ENCODE measurements around the gene CCDC8. TPM values are rescaled to one million over a fixed set of nuclear protein-coding genes. Genes with fewer than 3 reads are reported as not detected.

Gene CCDC8
- total RNA-seq, 1 experiment from 2014 or later: 27.5 TPM

DNA sequence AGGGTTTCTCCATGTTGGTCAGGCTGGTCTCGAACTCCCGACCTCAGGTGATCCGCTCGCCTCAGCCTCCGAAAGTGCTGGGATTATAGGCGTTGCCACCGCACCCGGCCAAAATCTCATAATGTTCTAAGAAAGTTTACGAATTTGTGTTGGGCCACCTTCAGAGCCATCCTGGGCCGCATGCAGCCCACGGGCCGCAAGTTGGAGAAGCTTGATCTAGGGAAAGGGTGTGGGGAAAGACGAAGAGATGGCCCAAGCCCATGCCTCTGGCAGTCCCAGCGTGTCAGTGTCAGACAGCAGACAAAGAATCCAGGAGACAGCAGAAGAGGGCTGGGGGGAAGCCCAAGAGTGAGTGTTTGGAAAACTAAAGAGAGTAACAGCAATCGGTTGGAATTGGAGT, 32.7 kb upstream of the CCDC8 start:
- no peak overlapping the region for H2BK20ac ChIP-seq (ENCODE audit: low read depth, low read length, poor library complexity, severe bottlenecking)
- H2BK5ac ChIP-seq (ENCODE audit: insufficient read length, low read length): no peak overlapping the region
- H4K20me1 ChIP-seq (ENCODE audit: control insufficient read depth, insufficient read depth, insufficient read length): no peaks in the 10 kb centered on the region
- Mint-ChIP-seq H3K36me3 (ENCODE audit: insufficient read depth in 1 of 3, low read depth in 3 of 3) (no peaks in the 10 kb centered on the region), H3K27ac (no peak overlapping the region), H3K4me3 (no peak overlapping the region), H3K9me3 (peaks cover 5 to 7% of the 10 kb centered on the region in 2 experiments; a peak in 3 of 5 replicates), H3K27me3 (ENCODE audit: low read depth) (peaks cover 3% of the 10 kb centered on the region; the same call in 1 of the 2 replicates), H3K4me1 (no peaks in the 10 kb centered on the region)
- no peak for DNase-seq
- H3K27me3 ChIP-seq (ENCODE audit: insufficient read depth, low read length): no peaks in the 10 kb centered on the region
- H3K9ac ChIP-seq (ENCODE audit: extremely low read depth, insufficient read length, low read length): no peak overlapping the region
- H2BK120ac ChIP-seq (ENCODE audit: low read depth, low read length, poor library complexity, severe bottlenecking): no peak overlapping the region
- H3K79me1 ChIP-seq (ENCODE audit: insufficient read depth, low read depth, low read length, poor library complexity, severe bottlenecking): no peaks in the 10 kb centered on the region
- no peak overlapping the region for H3K4me2 ChIP-seq (ENCODE audit: insufficient read depth, insufficient read length, low read length)
- TF ChIP-seq, protein P1, sequence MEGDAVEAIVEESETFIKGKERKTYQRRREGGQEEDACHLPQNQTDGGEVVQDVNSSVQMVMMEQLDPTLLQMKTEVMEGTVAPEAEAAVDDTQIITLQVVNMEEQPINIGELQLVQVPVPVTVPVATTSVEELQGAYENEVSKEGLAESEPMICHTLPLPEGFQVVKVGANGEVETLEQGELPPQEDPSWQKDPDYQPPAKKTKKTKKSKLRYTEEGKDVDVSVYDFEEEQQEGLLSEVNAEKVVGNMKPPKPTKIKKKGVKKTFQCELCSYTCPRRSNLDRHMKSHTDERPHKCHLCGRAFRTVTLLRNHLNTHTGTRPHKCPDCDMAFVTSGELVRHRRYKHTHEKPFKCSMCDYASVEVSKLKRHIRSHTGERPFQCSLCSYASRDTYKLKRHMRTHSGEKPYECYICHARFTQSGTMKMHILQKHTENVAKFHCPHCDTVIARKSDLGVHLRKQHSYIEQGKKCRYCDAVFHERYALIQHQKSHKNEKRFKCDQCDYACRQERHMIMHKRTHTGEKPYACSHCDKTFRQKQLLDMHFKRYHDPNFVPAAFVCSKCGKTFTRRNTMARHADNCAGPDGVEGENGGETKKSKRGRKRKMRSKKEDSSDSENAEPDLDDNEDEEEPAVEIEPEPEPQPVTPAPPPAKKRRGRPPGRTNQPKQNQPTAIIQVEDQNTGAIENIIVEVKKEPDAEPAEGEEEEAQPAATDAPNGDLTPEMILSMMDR (conservative IDR thresholded peaks at IDR 0.05): no peak
- H3K4ac ChIP-seq (ENCODE audit: low read depth, low read length): no peak overlapping the region
- no peak overlapping the region for H2BK15ac ChIP-seq (ENCODE audit: low read depth, low read length)
- H4K5ac ChIP-seq (ENCODE audit: insufficient read length, low read depth, low read length): no peak overlapping the region
- no peak overlapping the region for H3K27ac ChIP-seq (ENCODE audit: insufficient read length, low read depth, low read length)
- no peaks in the 10 kb centered on the region for H3K4me1 ChIP-seq (ENCODE audit: insufficient read depth, low read length)
- H2AK5ac ChIP-seq (ENCODE audit: insufficient read length, low read length): no peak overlapping the region
- WGBS (ENCODE audit: extremely low coverage, insufficient read length, low lambda C conversion rate): no CpG with 5 or more reads among the region's 15 CpGs
- H2BK12ac ChIP-seq (ENCODE audit: insufficient read length, low read depth, low read length): no peak overlapping the region
- H3T11ph ChIP-seq (ENCODE audit: low read length): no peak overlapping the region
- no peak overlapping the region for H4K8ac ChIP-seq (replicated peaks; ENCODE audit: insufficient read length, low read depth, low read length)
- H3K18ac ChIP-seq (ENCODE audit: insufficient read length, low read depth, low read length): no peak overlapping the region
- no peaks in the 10 kb centered on the region for H3K9me3 ChIP-seq (ENCODE audit: control insufficient read depth, low read depth, low read length)
- H3K56ac ChIP-seq (ENCODE audit: insufficient read length, low read depth, low read length): no peak overlapping the region
- H3K23me2 ChIP-seq (ENCODE audit: insufficient read length, low read depth, low read length, poor library complexity, severe bottlenecking): no peaks in the 10 kb centered on the region
- no peak overlapping the region for H2AFZ ChIP-seq (ENCODE audit: low read length)
- no peaks in the 10 kb centered on the region for H3K79me2 ChIP-seq (ENCODE audit: insufficient read depth, low read length)
- H3K14ac ChIP-seq (ENCODE audit: insufficient read depth, low read length): no peak overlapping the region
- no peak overlapping the region for H4K91ac ChIP-seq (ENCODE audit: insufficient read length, low read depth, low read length)
- no peak overlapping the region for H3K23ac ChIP-seq (ENCODE audit: insufficient read length, low read depth, low read length)
